Tibial artery (tissue), 4 donors: ENCODE measurements around the gene PIK3R4.

ENCODE experiments used
- DNase-seq, 2 donors: peaks; one replicate each; pipeline ENCODE4 v3.0.0-alpha.2; 2019
- H3K27ac ChIP-seq, 2 donors: fragments of 200-600 bp; sonication (generic) in 1 of 2; 1 replicate in 1 of 2; 2 replicates in 1 of 2; pipeline ENCODE4 v1.5.1; 2018 to 2019; ENCODE audit warnings: mild to moderate bottlenecking in 1 of 2
- H3K27me3 ChIP-seq, 2 donors: fragments of 200-600 bp; sonication (generic) in 1 of 2; one replicate each; pipeline versions ENCODE4 v1.5.1 to v1.6.0; 2016 to 2019
- H3K36me3 ChIP-seq, 3 donors: fragments of 200-600 bp; sonication (generic) in 2 of 3; one replicate each; pipeline ENCODE4 v1.5.1; 2016 to 2019; ENCODE audit warnings: mild to moderate bottlenecking in 2 of 3
- H3K4me1 ChIP-seq, 4 donors: fragments of 200-600 bp; sonication (generic) in 2 of 4; 1 replicate in 3 of 4; 2 replicates in 1 of 4; pipeline ENCODE4 v1.5.1; 2016 to 2019
- H3K4me3 ChIP-seq, 2 donors: fragments of 200-600 bp; sonication (generic) in 1 of 2; 1 replicate in 1 of 2; 2 replicates in 1 of 2; pipeline ENCODE4 v1.5.1; 2018 to 2019; ENCODE audit warnings: mild to moderate bottlenecking in 2 of 2
- H3K9me3 ChIP-seq, 3 donors: fragments of 200-600 bp; sonication (generic) in 1 of 3; one replicate each; pipeline ENCODE4 v1.5.1; 2016 to 2019
- intact Hi-C: fragments of 100-400 bp; cut with DNase I; formaldehyde crosslinking; loops from one replicate; pipeline ENCODE4 v1.15.0; 2023; ENCODE audit warnings: low total_unique reads
- TF ChIP-seq, protein P1 (sequence below), 2 experiments: fragments of 200-600 bp in 1 of 2; fragments of 450-650 bp in 1 of 2; IDR thresholded peaks; one replicate each; pipeline ENCODE4 v1.5.1; 2017 to 2019; ENCODE audit warnings: antibody characterized with exemption in 2 of 2, mild to moderate bottlenecking in 1 of 2, moderate library complexity in 1 of 2

The PIK3R4 gene

DNA sequence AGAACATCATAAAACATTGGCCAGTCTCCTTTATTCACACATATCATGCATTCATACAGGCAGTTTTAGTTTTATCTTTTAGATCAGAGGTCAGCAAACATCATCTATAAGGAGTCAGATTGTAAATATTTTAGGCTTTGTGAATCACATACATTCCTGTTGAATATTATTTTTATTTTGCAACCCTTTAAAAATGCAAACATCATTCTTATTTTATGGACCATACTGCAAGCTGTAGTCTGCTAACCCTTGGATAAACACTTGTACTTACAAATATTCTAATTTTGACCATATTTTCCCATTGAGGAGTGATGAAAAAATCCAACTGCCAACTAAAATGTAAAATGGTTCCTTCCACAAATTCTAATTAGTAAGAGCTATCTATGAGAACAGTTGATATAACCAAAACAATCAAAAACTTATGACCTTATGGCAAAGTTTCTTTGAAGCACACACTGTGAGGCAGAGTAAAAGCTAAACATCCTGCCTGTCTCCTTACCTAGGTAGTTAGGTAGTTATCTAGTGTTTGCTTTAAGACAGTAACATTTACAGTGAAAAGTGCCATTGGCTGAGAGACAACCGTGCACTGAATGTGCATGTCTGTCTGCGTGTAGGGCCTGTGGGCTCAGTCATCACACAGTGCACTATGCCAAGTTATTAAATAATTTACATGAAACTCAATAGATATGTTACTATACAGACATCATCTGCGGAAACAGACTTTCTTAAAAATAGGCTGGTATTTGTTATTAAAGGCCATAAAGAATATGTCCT, 57.7 kb downstream of the PIK3R4 start:
- H3K36me3 ChIP-seq = peaks cover 19 to 48% (median 32%) of the 10 kb centered on the region in 3 donors

DNA sequence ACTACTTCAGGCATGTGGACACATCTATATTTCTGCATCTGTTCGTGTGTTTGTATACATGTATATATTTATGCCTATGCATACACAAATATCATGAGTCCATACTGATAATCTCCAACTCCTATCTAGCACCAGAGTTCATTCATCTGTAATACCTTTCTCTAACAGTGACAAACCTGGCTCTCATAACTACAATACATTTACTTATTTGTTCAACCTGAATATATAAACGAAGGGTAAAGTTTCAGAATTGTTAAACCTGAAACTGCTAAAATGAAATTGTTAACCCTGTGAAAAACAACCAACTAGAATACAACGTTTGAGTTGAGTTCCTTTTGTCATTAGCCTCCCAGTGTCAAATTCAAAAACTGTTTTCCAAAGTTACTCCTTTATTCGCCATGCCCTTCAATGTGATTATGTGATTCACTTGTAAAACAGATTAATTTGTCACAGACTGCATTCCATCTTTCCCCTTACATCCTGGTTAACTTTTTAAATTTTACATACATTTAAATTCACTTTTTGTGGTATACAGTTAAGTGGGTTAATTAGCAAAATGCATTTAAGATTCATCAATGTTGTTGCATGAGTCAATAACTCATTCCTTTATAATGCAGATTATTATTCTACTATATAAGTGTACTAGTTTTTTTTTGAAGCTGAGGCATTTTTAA, 58.5 kb downstream of the PIK3R4 start:
- intact Hi-C loops = no loop called here
- H3K4me3 ChIP-seq = no peak overlapping the region
- H3K27me3 ChIP-seq = no peaks in the 10 kb centered on the region
- no peaks in the 10 kb centered on the region for H3K4me1 ChIP-seq
- no peaks in the 10 kb centered on the region for H3K9me3 ChIP-seq
- H3K27ac ChIP-seq = no peak overlapping the region
- TF ChIP-seq, protein P1, sequence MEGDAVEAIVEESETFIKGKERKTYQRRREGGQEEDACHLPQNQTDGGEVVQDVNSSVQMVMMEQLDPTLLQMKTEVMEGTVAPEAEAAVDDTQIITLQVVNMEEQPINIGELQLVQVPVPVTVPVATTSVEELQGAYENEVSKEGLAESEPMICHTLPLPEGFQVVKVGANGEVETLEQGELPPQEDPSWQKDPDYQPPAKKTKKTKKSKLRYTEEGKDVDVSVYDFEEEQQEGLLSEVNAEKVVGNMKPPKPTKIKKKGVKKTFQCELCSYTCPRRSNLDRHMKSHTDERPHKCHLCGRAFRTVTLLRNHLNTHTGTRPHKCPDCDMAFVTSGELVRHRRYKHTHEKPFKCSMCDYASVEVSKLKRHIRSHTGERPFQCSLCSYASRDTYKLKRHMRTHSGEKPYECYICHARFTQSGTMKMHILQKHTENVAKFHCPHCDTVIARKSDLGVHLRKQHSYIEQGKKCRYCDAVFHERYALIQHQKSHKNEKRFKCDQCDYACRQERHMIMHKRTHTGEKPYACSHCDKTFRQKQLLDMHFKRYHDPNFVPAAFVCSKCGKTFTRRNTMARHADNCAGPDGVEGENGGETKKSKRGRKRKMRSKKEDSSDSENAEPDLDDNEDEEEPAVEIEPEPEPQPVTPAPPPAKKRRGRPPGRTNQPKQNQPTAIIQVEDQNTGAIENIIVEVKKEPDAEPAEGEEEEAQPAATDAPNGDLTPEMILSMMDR (IDR thresholded peaks at IDR 0.05) = no peak
- peaks cover 26 to 55% (median 38%) of the 10 kb centered on the region in 3 donors for H3K36me3 ChIP-seq
- no peak for DNase-seq

More for the DNA sequence above, 57.7 kb downstream of the PIK3R4 start:
- H3K27ac ChIP-seq = no peak overlapping the region
- intact Hi-C loops = no loop called here
- no peak for DNase-seq
- H3K4me1 ChIP-seq = no peaks in the 10 kb centered on the region
- TF ChIP-seq, protein P1 (IDR thresholded peaks at IDR 0.05) = no peak
- H3K27me3 ChIP-seq = no peaks in the 10 kb centered on the region
- H3K9me3 ChIP-seq = no peaks in the 10 kb centered on the region
- H3K4me3 ChIP-seq = no peak overlapping the region

DNA sequence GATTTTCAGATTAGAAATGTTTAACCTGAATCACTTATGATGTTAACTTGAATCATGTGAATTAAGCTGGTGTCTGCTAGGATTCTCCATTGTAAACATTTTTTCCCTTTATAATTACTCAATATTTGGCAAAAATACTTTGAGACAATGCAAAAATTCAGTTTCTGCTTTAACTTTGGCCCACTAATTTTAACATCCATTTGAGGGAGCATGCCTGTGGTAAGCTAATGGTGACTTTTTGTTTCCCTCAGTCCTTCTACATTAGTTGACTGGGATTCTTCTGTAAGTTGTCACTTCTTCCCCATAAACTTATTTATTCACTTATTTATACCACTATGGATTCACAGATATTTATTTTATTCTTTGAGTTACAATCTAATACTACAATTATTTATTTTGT, 59.3 kb downstream of the PIK3R4 start:
- intact Hi-C loops = no loop called here
- Histone ChIP-seq H3K9me3 (no peaks in the 10 kb centered on the region), H3K4me1 (no peaks in the 10 kb centered on the region), H3K36me3 (peaks cover 34 to 63% (median 47%) of the 10 kb centered on the region in 3 donors), H3K27ac (no peak overlapping the region), H3K4me3 (no peak overlapping the region), H3K27me3 (no peaks in the 10 kb centered on the region)
- TF ChIP-seq, protein P1 (IDR thresholded peaks at IDR 0.05) = no peak
- DNase-seq = no peak

DNA sequence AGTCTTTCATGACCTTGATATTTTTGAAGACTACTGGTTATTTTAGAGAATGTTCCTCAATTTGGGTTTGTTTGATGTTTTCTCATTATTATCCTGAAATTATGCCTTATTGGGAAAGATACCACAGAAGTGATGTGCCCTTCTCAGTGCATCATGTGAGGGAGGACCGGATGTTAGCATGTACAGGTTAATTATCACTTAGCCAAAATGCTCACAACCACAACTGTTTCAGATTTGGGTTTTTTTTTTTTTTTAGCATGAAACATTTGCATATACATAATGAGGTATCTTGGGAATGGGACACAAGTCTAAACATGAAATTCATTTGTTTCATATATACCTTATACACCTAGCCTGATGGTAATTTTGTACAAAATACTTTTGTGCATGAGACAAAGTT, 59.8 kb downstream of the PIK3R4 start:
- intact Hi-C loops = no loop called here
- Histone ChIP-seq H3K36me3 (peaks cover 39 to 68% (median 51%) of the 10 kb centered on the region in 3 donors), H3K4me1 (no peaks in the 10 kb centered on the region), H3K4me3 (no peak overlapping the region), H3K27me3 (no peaks in the 10 kb centered on the region), H3K27ac (no peak overlapping the region), H3K9me3 (no peaks in the 10 kb centered on the region)
- DNase-seq = no peak
- TF ChIP-seq, protein P1 (IDR thresholded peaks at IDR 0.05) = no peak

DNA sequence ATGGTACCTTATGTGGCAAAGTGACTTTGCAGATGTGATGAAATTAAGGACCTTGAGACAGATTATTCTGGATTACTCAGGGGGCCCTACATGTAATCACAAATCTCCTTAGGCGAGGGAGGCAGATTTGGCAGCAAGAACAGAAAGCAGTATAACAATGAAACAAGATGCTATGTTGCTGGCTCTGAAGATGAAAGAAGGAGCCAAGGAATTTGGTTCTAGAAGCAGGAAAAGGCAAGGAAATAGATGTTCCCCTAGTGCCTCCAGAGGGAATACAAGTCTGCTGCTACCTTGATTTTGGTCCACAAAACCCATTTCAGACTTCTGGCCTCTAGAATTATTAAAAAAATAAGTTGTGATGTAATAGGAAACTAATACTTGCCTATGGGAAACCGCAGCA, 64.5 kb downstream of the PIK3R4 start:
- TF ChIP-seq, protein P1 (IDR thresholded peaks at IDR 0.05) = no peak
- no peak overlapping the region for H3K27ac ChIP-seq
- H3K36me3 ChIP-seq = peaks cover 54 to 86% (median 65%) of the 10 kb centered on the region in 3 donors
- H3K4me1 ChIP-seq = no peaks in the 10 kb centered on the region
- intact Hi-C loops = no loop called here
- H3K4me3 ChIP-seq = no peak overlapping the region
- no peaks in the 10 kb centered on the region for H3K27me3 ChIP-seq
- no peaks in the 10 kb centered on the region for H3K9me3 ChIP-seq
- DNase-seq = no peak
